GM13977 (cell line): ENCODE results near the gene RPS6KA3.

Experiments used
- DNase-seq: peaks from one replicate; pipeline ENCODE4 v3.0.0; 2012; ENCODE audit warnings: low spot score
- in situ Hi-C: fragments of 300-500 bp; cut with MboI; formaldehyde crosslinking; loops from one replicate; pipeline ENCODE4 v1.12.0; 2022; ENCODE audit warnings: low sequenced_read_pairs, low pct_unique_long_range_greater_than_20kb, mixed read lengths, inconsistent platforms; ENCODE audit not compliant: unreplicated experiment
- TF ChIP-seq, protein P1 (sequence below): IDR thresholded peaks from 2 replicates; pipeline ENCODE4 v1.5.1; 2012; ENCODE audit warnings: mild to moderate bottlenecking, control low read depth; ENCODE audit not compliant: insufficient read depth; ENCODE audit errors: extremely low read depth, missing control alignments

Gene RPS6KA3

DNA sequence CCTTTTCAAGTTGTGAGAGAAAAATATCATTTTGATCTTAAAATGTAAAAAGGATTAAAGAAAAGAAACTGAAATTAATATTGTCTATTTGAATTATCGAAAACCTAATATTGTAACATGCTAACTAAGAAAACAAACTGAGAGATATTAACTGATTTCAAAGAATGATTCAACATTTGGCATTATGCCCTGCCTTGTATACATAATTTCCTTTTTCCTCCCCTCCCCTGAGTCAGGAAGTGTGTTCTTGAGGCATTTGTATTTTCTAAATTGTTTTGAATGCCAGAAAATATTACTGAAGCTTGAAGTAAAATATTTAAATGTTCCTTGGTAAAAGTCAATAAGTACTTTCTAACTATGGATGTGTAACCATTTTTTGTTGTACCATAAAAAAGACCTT, 49.4 kb downstream of the RPS6KA3 start:
- DNase-seq: no peak
- TF ChIP-seq, protein P1, sequence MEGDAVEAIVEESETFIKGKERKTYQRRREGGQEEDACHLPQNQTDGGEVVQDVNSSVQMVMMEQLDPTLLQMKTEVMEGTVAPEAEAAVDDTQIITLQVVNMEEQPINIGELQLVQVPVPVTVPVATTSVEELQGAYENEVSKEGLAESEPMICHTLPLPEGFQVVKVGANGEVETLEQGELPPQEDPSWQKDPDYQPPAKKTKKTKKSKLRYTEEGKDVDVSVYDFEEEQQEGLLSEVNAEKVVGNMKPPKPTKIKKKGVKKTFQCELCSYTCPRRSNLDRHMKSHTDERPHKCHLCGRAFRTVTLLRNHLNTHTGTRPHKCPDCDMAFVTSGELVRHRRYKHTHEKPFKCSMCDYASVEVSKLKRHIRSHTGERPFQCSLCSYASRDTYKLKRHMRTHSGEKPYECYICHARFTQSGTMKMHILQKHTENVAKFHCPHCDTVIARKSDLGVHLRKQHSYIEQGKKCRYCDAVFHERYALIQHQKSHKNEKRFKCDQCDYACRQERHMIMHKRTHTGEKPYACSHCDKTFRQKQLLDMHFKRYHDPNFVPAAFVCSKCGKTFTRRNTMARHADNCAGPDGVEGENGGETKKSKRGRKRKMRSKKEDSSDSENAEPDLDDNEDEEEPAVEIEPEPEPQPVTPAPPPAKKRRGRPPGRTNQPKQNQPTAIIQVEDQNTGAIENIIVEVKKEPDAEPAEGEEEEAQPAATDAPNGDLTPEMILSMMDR: no peak
- in situ Hi-C loops: no loop called here

DNA sequence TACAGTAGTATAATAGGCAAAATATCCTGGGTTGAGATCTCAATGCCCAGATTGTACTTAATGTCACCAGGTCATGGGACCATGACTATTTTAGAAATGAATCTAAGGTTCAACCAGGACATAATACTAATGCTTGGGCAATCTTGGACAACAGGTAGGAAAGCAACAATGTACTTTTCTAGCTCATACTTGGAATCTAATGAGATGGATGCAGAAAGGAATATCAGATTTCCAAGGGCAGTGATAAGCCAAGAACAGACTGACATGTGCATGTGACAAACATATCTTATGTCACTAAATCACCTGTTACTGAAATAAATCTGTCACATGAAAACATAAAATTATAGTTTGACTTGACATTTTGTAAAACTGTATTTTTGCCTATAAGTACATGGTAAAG, 51.1 kb downstream of the RPS6KA3 start:
- DNase-seq: no peak
- TF ChIP-seq, protein P1: no peak
- in situ Hi-C loops: no loop called here

DNA sequence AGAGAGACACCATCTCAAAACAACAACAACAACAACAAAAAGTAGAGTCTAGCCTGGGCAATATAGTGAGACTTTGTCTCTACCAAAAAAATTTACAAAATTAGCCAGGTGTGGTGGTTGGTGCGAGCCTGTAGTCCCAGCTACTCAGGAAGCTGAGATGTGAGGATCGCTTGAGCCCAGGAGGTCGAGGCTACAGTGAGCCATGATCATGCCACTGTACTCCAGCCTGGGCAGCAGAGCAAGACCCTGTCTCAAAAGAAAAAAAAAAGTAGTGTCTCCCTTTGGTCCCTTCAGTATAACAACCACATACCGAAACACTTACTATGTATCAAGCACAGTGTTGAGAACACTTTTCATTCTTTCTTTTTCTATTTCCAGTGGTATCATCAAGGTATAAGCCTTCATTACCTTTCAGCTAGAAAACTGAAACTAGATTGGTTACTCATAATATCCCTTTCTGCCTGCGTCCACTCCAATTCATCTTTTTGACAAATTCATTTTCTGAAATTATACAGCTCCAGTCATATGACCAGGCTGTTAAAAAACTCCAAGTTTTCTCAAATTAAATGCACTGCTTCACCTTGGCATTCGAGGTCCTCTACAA, 54.1 kb downstream of the RPS6KA3 start:
- TF ChIP-seq, protein P1: no peak
- DNase-seq: no peak
- in situ Hi-C loops: no loop called here

DNA sequence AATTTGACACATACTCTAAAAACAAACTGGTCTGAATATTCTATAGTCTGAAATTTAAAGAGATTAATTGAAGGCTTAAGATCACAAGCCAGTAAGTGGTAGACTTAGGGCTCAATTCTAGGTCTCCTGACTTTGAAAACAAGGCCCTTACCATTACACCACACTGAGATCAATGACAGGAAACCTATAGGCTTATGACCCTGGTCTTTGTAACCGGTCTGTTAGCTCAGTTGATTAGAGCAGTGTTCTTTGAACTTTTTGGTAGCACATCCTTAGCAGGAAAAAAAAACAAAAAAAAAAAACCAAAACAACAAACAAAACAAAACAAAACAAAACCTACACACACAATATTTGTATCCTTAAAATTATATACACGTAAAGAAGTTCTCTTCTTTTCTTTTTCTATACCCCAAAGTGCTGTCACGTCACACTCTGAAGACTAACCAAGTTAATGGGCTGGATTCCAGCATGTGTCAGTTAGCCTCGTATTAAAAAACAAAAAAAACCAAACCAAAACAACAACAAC, 55.4 kb downstream of the RPS6KA3 start:
- TF ChIP-seq, protein P1: no peak
- DNase-seq: no peak
- in situ Hi-C loops: no loop called here

DNA sequence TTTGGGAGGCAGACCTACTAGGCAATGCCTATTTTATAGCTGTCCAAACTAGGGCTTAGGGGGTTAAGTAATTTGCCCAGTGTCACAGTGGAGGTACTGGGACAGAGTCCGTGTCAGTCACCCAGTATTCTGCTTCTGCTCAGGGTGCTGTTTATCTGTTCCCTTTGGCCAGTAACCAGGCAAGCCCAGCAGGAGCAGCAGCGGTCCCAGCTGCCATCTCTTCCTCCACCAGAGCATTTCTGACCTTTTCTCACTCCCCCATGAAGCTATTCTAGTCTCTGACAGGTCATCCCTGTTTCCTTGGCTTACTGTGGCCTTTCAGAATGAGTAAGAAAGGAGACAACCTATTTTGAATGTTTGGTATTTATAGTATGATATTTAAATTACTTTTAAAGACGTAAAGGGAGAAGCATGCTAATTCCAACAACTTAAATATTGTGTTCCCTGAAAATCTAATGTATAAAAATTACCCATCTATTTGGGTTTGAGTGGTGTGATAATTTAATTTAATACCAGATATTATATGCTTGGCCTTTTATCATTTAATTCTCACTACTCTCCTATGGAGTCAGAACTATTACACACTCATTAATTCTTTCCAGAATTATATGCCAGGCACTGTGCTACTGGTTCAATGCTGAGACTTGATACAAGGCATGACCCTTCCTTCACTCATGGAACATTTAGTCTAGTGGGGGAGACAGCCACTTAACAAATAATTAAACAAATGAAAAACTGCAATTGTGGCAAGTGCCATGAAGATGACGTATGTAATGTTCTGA, 60.6 kb downstream of the RPS6KA3 start:
- peak; percentile 8 for DNase-seq
- TF ChIP-seq, protein P1: no peak
- in situ Hi-C loops: no loop called here

DNA sequence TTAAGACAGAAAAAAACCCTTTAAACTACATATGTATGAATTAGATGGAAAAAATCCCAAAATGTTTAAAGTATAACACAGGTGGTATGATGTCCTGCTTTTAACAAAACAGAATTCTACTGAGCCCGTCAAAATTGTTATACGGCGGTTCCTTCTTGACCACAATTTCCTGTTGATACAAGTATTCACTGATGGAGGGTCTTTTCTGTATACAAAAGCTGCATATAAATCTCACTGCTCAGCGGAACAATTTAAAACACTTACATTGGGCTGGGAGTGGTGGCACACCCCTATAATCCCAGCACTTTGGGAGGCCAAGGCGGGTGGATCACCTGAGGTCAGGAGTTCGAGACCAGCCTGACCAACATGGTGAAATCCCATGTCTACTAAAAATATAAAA, 62.4 kb downstream of the RPS6KA3 start:
- in situ Hi-C loops: no loop called here
- TF ChIP-seq, protein P1: no peak
- DNase-seq: no peak
